Measurements from ENCODE around the gene ELAVL1. TPM values are rescaled to one million over a fixed set of nuclear protein-coding genes. Genes with fewer than 3 reads are reported as not detected.
A peak's percentile ranks its signal among the peaks of the same experiment; 100 is the strongest.

The ELAVL1 gene
- total and polyA plus RNA-seq, 2 of the 13 experiments (the other 11 are each of a cell fraction or from before 2014, with no cell fraction given) = 27.9 to 38.4 TPM

GRCh38 chr19:7944177-7944761 lies 61.2 kb downstream of the ELAVL1 start (continued):
- TF ChIP-seq PRDM4 (CRISPR knock-in tag; IDR thresholded peaks at IDR 0.05; ENCODE audit: borderline replicate concordance) = 0 out of 2 replicates have a peak, but pooled peaks have one; percentile 63
- no peak for TF ChIP-seq RORA (CRISPR knock-in tag; IDR thresholded peaks at IDR 0.05)
- 0 out of 2 replicates have a peak, but pooled peaks have one; percentile 51 for TF ChIP-seq ATAD3A (CRISPR knock-in tag; IDR thresholded peaks at IDR 0.05)
- no peak for TF ChIP-seq MTA1 (CRISPR knock-in tag; IDR thresholded peaks at IDR 0.05; ENCODE audit: borderline replicate concordance)
- TF ChIP-seq USF2 (IDR thresholded peaks at IDR 0.05; ENCODE audit: low read depth, low read length) = no peak
- peak; percentile 4; the same call in 1 of the 2 replicates for TF ChIP-seq USF2 (CRISPR knock-in tag; IDR thresholded peaks at IDR 0.05; ENCODE audit: borderline replicate concordance)
- 0 out of 2 replicates have a peak, but pooled peaks have one; percentile 10 for TF ChIP-seq ZNF816 (CRISPR knock-in tag; IDR thresholded peaks at IDR 0.05; ENCODE audit: borderline replicate concordance)
- TF ChIP-seq HDAC2 (CRISPR knock-in tag; IDR thresholded peaks at IDR 0.05) = 0 out of 2 replicates have a peak, but pooled peaks have one; percentile 8
- peak; percentile 72 for TF ChIP-seq SMC3 (IDR thresholded peaks at IDR 0.05; ENCODE audit: low read length)
- TF ChIP-seq FOXO4 (CRISPR knock-in tag; conservative IDR thresholded peaks at IDR 0.05) = 0 out of 2 replicates have a peak, but pooled peaks have one; percentile 57
- peak; percentile 47; the same call in 1 of the 2 replicates for TF ChIP-seq GFI1 (CRISPR knock-in tag; IDR thresholded peaks at IDR 0.05; ENCODE audit: borderline replicate concordance)
- no peak for TF ChIP-seq EP300 (IDR thresholded peaks at IDR 0.05; ENCODE audit: low read depth in 2 of 2, low read length in 2 of 2)
- 0 out of 2 replicates have a peak, but pooled peaks have one; percentile 39 for TF ChIP-seq EP300 (CRISPR knock-in tag; IDR thresholded peaks at IDR 0.05; ENCODE audit: borderline replicate concordance)
